K562 (cell line): Measurements from ENCODE around the gene TENM4. TPM values are rescaled to one million over a fixed set of nuclear protein-coding genes. Genes with fewer than 3 reads are reported as not detected.
"Not testable (repeated sequence)": the region's sequence is repeated elsewhere in the genome, so short reads cannot be mapped to it uniquely, and the experiment has no call there.

Experiments
- ATAC-seq: fragments of 200-7000 bp; cut with Tn5 transposase; 3 replicates; pipeline ENCODE4 v1.9.1; 2020; ENCODE audit warnings: moderate library complexity
- BruUV-seq: library from RNA; stranded (reverse); fragments of 400-500 nt; replicated peaks from 2 replicates; lab custom pipeline; 2021; lab: Mats Ljungman, UMichigan
- CTCF ChIA-PET: fragments of 300-600 bp; formaldehyde crosslinking; extraction: SDS; loops from one replicate; lab custom pipeline; 2021; ENCODE audit warnings: low intra/inter-chr PET ratio; lab: Yijun Ruan, JAX
- POLR2A ChIA-PET: fragments of 300-600, 350-650 bp; sonication (Branson Sonifier 250); formaldehyde crosslinking; extraction: SDS; loops from one replicate; lab custom pipeline; 2021; ENCODE audit warnings: antibody characterized with exemption, inconsistent platforms; lab: Yijun Ruan, JAX
- DNase-seq, 4 experiments: peaks; one replicate each; pipeline versions ENCODE4 v3.0.0 to v3.0.0-alpha.2; 2011 to 2018; ENCODE audit warnings: low spot score in 3 of 4, mixed read lengths in 3 of 4; ENCODE audit errors: extremely low read depth in 1 of 4
- FAIRE-seq: peaks from 2 replicates; lab custom pipeline; 2011; peaks lifted over from hg19 to GRCh38; lab: Jason Lieb, UNC
- H2AFZ ChIP-seq: 2 replicates; pipeline ENCODE4 v1.6.0; 2011; ENCODE audit warnings: low read depth, low read length, control low read depth, inconsistent platforms
- H3K27ac ChIP-seq: fragments of 200-600 bp; 3 replicates; pipeline ENCODE4 v1.8.0; 2011; ENCODE audit warnings: low read depth, mild to moderate bottlenecking, control low read depth, inconsistent platforms, low read length, moderate library complexity, mixed read lengths; ENCODE audit errors: extremely low read depth
- H3K27me3 ChIP-seq, 2 experiments: fragments of 300-600 bp in 1 of 2; 2 replicates in 1 of 2; 3 replicates in 1 of 2; pipeline versions ENCODE4 v1.6.0 to v1.8.0; 2011; ENCODE audit warnings: inconsistent platforms in 2 of 2, low read length in 2 of 2, mild to moderate bottlenecking in 1 of 2, mixed read lengths in 1 of 2, moderate library complexity in 1 of 2; ENCODE audit not compliant: control insufficient read depth in 2 of 2, insufficient read depth in 2 of 2
- H3K36me3 ChIP-seq: fragments of 300-600 bp; 3 replicates; pipeline ENCODE4 v1.8.0; 2011; ENCODE audit warnings: mild to moderate bottlenecking, low read length, inconsistent platforms; ENCODE audit not compliant: control insufficient read depth, insufficient read depth
- H3K4me1 ChIP-seq, 2 experiments: fragments of 200-600 bp in 1 of 2; replicated peaks in 1 of 2; 2 replicates in 1 of 2; 3 replicates in 1 of 2; pipeline versions ENCODE4 v1.5.1 to v1.8.0; 2011; ENCODE audit warnings: inconsistent platforms in 2 of 2, low read length in 2 of 2, mild to moderate bottlenecking in 1 of 2, mixed read lengths in 1 of 2, moderate library complexity in 1 of 2; ENCODE audit not compliant: control insufficient read depth in 2 of 2, insufficient read depth in 2 of 2
- H3K4me2 ChIP-seq: 2 replicates; pipeline ENCODE4 v1.6.1; 2011; ENCODE audit warnings: low read length, control low read depth, inconsistent platforms, mixed read lengths; ENCODE audit not compliant: insufficient read depth
- H3K4me3 ChIP-seq: fragments of 200-600 bp; sonication (generic), shearing (Covaris generic); 2 replicates; pipeline ENCODE4 v1.5.1; 2016; ENCODE audit warnings: control low read depth, inconsistent platforms
- H3K79me2 ChIP-seq: fragments of 200-600 bp; 3 replicates; pipeline ENCODE4 v1.8.0; 2011; ENCODE audit warnings: low read length, inconsistent platforms; ENCODE audit not compliant: control insufficient read depth, insufficient read depth
- H3K9ac ChIP-seq, 2 experiments: 2 replicates each; pipeline versions ENCODE4 v1.6.0 to v1.6.1; 2011; ENCODE audit warnings: low read depth in 2 of 2, low read length in 2 of 2, control low read depth in 1 of 2, inconsistent platforms in 1 of 2, mild to moderate bottlenecking in 1 of 2, mixed read lengths in 1 of 2; ENCODE audit not compliant: insufficient read depth in 1 of 2
- H3K9me1 ChIP-seq: one replicate; pipeline ENCODE4 v1.6.0; 2011; ENCODE audit warnings: inconsistent platforms, mild to moderate bottlenecking, low read length, moderate library complexity; ENCODE audit not compliant: control insufficient read depth, insufficient read depth
- H3K9me3 ChIP-seq: replicated peaks from 2 replicates; pipeline ENCODE4 v1.5.1; 2011; ENCODE audit warnings: low read depth, low read length, inconsistent platforms; ENCODE audit not compliant: control insufficient read depth, insufficient read depth
- H4K20me1 ChIP-seq: replicated peaks from 2 replicates; pipeline ENCODE4 v1.6.1; 2011; ENCODE audit warnings: low read length, inconsistent platforms, mixed read lengths; ENCODE audit not compliant: control insufficient read depth, insufficient read depth
- E2F1 ChIP-seq: sonication (generic); formaldehyde crosslinking; IDR thresholded peaks from 2 replicates; pipeline ENCODE4 v1.8.1; 2023; ENCODE audit warnings: mild to moderate bottlenecking, missing genetic modification reagents, moderate library complexity
- NFATC3 ChIP-seq: fragments of 450-650 bp; IDR thresholded peaks from 2 replicates; pipeline ENCODE4 v1.6.1; 2017; ENCODE audit warnings: mild to moderate bottlenecking
- NONO ChIP-seq, 2 experiments: fragments of 200-400 bp in 1 of 2; fragments of 450-650 bp in 1 of 2; formaldehyde crosslinking in 1 of 2; IDR thresholded peaks; 2 replicates each; pipeline ENCODE4 v1.6.1; 2017; ENCODE audit warnings: low read depth in 2 of 2, mild to moderate bottlenecking in 2 of 2, moderate library complexity in 2 of 2, low read length in 1 of 2
- SNRNP70 ChIP-seq: fragments of 200-400 bp; formaldehyde crosslinking; optimal IDR thresholded peaks from 2 replicates; pipeline ENCODE3; 2017; ENCODE audit warnings: low read depth, low read length
- TCF15 ChIP-seq: fragments of 250-450 bp; sonication (Bioruptor Pico); IDR thresholded peaks from 2 replicates; pipeline ENCODE4 v1.8.0; 2022; ENCODE audit warnings: moderate library complexity, mild to moderate bottlenecking, inconsistent platforms
- ZBED1 ChIP-seq: IDR thresholded peaks from 2 replicates; pipeline ENCODE4 v1.6.1; 2014
- WGBS: fragments of 100-300 bp; shearing (Covaris generic); methylation state at CpG from one replicate; pipeline ENCODE4 v1.1.6; 2016; ENCODE audit warnings: low coverage, mixed read lengths; ENCODE audit not compliant: insufficient coverage; ENCODE audit errors: missing lambda C conversion rate; 5-methylcytosine and 5-hydroxymethylcytosine counted together
- in situ Hi-C: fragments of 300-500 bp; cut with MboI; formaldehyde crosslinking; loops from 4 replicates; pipeline ENCODE4 v1.15.0; 2018; ENCODE audit warnings: inconsistent platforms, mixed read lengths
- intact Hi-C: fragments of 100-400 bp; cut with micrococcal nuclease; formaldehyde crosslinking; loops from 2 replicates; pipeline ENCODE4 v1.14.2; 2022
- polyA plus RNA-seq, 8 experiments: library from polyadenylated mRNA; depleted of rRNA in 4 of 8; stranded (reverse) in 5 of 8; unstranded in 3 of 8; fragments of >200 nt; fragmentation: Nextera tagmentation in 2 of 8; fragmentation: Illumina TruSeq in 1 of 8; extraction: Ambion mirVana in 2 of 8; extraction: Trizol in 1 of 8; gene quantifications; 2 replicates each; pipeline versions ENCODE4 v1.2.1 to v1.2.3, GENCODE V29; 2011 to 2014; ENCODE audit warnings: inconsistent platforms in 1 of 8, missing spikeins in 1 of 8
- total RNA-seq, 7 experiments: library from RNA; depleted of rRNA in 6 of 7; stranded (reverse); fragments of >200 nt in 6 of 7; fragmentation: Illumina TruSeq in 2 of 7; extraction: Trizol in 2 of 7; gene quantifications; 2 replicates each; pipeline versions ENCODE4 v1.2.1 to v1.2.3, GENCODE V29; 2011 to 2021; ENCODE audit warnings: low replicate concordance in 1 of 7
- TF ChIP-seq, protein P1 (sequence below): fragments of 150-350 bp; conservative IDR thresholded peaks from 2 replicates; pipeline ENCODE4 v1.6.1; 2014; ENCODE audit warnings: low read length

Gene TENM4
- total and polyA plus RNA-seq, 9 of the 15 experiments (the other 6 are each of a cell fraction or from before 2014, with no cell fraction given), result 0.16 TPM; not detected in 8

DNA sequence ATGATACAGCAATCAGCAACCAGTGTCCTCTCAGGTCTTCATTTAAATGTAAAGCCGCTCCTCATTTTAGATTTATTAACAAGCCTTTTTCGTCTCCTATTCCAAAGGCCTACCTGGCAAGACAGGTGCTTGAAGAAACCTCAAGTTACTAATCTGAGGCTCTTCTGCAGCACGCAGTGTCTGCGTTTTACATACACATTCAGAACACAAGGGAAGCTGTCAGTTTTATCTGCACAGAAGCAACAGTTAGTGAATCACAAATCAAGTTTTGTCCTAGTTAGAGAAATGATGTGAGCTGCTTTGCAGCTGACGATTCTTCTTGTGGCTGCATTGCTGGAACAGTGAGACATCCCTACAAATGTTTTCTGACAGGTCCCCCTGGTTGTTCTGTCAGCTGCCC, 557.3 kb downstream of the TENM4 start:
- Histone ChIP-seq H3K36me3 (no peaks in the 10 kb centered on the region), H3K27ac (no peak overlapping the region), H3K9me1 (no peaks in the 10 kb centered on the region), H3K4me3 (no peak overlapping the region), H4K20me1 (no peaks in the 10 kb centered on the region), H2AFZ (no peak overlapping the region), H3K79me2 (no peaks in the 10 kb centered on the region), H3K4me2 (no peak overlapping the region), H3K9me3 (no peaks in the 10 kb centered on the region), H3K4me1 (no peaks in the 10 kb centered on the region), H3K27me3 (peaks cover 0 to 5% of the 10 kb centered on the region in 2 experiments; a peak in 1 of 5 replicates), H3K9ac (no peak overlapping the region)
- BruUV-seq, result no TSS peak
- POLR2A ChIA-PET, result no interaction called here
- in situ Hi-C loops (no loop called here), intact Hi-C loops (no loop called here)
- CTCF ChIA-PET, result no interaction called here
- ATAC-seq (no peak), DNase-seq (no peak), FAIRE-seq (no peak)
- WGBS, result 0% methylated on average over 5 of the region's 5 CpGs
- TF ChIP-seq TCF15 (CRISPR knock-in tag), result no peak
- TF ChIP-seq E2F1 (CRISPR knock-in tag), result no peak
- TF ChIP-seq NFATC3, result no peak
- no peak for TF ChIP-seq NONO (IDR thresholded peaks at IDR 0.05; ENCODE audit: low read depth in 2 of 2, low read length in 1 of 2)
- no peak for TF ChIP-seq SNRNP70
- TF ChIP-seq, protein P1, sequence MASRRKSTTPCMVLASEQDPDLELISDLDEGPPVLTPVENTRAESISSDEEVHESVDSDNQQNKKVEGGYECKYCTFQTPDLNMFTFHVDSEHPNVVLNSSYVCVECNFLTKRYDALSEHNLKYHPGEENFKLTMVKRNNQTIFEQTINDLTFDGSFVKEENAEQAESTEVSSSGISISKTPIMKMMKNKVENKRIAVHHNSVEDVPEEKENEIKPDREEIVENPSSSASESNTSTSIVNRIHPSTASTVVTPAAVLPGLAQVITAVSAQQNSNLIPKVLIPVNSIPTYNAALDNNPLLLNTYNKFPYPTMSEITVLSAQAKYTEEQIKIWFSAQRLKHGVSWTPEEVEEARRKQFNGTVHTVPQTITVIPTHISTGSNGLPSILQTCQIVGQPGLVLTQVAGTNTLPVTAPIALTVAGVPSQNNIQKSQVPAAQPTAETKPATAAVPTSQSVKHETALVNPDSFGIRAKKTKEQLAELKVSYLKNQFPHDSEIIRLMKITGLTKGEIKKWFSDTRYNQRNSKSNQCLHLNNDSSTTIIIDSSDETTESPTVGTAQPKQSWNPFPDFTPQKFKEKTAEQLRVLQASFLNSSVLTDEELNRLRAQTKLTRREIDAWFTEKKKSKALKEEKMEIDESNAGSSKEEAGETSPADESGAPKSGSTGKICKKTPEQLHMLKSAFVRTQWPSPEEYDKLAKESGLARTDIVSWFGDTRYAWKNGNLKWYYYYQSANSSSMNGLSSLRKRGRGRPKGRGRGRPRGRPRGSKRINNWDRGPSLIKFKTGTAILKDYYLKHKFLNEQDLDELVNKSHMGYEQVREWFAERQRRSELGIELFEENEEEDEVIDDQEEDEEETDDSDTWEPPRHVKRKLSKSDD, result no peak
- TF ChIP-seq ZBED1, result no peak

DNA sequence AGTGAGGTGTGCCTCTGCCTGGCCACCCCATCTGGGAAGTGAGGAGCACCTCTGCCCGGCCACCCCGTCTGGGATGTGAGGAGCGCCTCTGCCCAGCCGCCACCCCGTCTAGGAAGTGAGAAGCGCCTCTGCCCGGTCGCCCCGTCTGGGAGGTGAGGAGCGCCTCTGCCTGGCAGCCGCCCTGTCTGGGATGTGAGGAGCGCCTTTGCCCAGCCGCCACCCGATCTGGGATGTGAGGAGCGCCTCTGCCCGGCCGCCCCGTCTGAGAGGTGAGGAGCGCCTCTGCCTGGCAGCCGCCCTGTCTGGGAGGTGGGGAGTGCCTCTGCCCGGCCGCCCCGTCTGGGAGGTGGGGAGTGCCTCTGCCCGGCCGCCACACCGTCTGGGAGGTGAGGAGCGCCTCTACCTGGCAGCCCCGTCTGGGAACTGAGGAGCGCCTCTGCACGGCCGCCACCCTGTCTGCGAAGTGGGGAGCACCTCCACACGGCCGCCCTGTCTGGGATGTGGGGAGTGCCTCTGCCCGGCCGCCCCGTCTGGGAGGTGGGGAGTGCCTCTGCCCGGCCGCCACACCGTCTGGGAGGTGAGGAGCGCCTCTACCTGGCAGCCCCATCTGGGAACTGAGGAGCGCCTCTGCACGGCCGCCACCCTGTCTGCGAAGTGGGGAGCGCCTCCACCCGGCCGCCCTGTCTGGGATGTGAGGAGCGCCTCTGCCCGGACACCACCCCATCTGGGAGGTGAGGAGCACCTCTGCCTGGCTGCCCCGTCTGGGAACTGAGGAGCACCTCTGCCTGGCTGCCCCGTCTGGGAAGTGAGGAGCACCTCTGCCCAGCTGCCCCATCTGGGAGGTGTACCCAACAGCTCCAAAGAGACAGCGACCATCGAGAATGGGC, 561.5 kb downstream of the TENM4 start:
- FAIRE-seq, H2AFZ ChIP-seq, H4K20me1 ChIP-seq, intact Hi-C loops, H3K9ac ChIP-seq, ATAC-seq, DNase-seq, H3K4me2 ChIP-seq, H3K27ac ChIP-seq, BruUV-seq, H3K4me1 ChIP-seq, H3K27me3 ChIP-seq, in situ Hi-C loops, H3K36me3 ChIP-seq, H3K4me3 ChIP-seq, H3K79me2 ChIP-seq, H3K9me1 ChIP-seq, H3K9me3 ChIP-seq: not testable (repeated sequence)
- ChIA-PET CTCF (interaction anchor here (1.1 kb wide), 1 partner anchor 8 kb away, joined by 3 read pairs; no protein-coding TSS in a partner anchor), POLR2A (interaction anchor here (1.2 kb wide), 1 partner anchor 7 kb away, joined by 3 read pairs; no protein-coding TSS in a partner anchor)
- 23% methylated on average over 25 of the region's 54 CpGs for WGBS
